Liver (tissue), 3 donors: ENCODE data around the gene RNU7-1.

ENCODE experiments used
- ATF3 ChIP-seq: IDR thresholded peaks from 2 replicates; pipeline ENCODE4 v1.6.1; 2016; ENCODE audit warnings: antibody characterized with exemption
- CTCF ChIP-seq: fragments of 150-350 bp; IDR thresholded peaks from 2 replicates; pipeline ENCODE4 v1.5.1; 2017; ENCODE audit warnings: improper control_type of control experiment, low read depth, low read length; ENCODE audit not compliant: missing input control
- GABPA ChIP-seq, 2 donors: IDR thresholded peaks in 1 of 2; conservative IDR thresholded peaks in 1 of 2; 2 replicates each; pipeline ENCODE4 v1.6.1; 2016; ENCODE audit warnings: antibody characterized with exemption in 2 of 2, mild to moderate bottlenecking in 1 of 2, moderate library complexity in 1 of 2
- JUND ChIP-seq, 2 donors: IDR thresholded peaks; 2 replicates each; pipeline ENCODE4 v1.6.1; 2016; ENCODE audit warnings: antibody characterized with exemption in 2 of 2
- MAX ChIP-seq: IDR thresholded peaks from 2 replicates; pipeline ENCODE4 v1.6.1; 2016; ENCODE audit warnings: antibody characterized with exemption
- RXRA ChIP-seq, 2 donors: IDR thresholded peaks; 2 replicates each; pipeline ENCODE4 v1.6.1; 2017 to 2018; ENCODE audit warnings: antibody characterized with exemption in 2 of 2, mild to moderate bottlenecking in 1 of 2
- SP1 ChIP-seq: IDR thresholded peaks from 2 replicates; pipeline ENCODE4 v1.6.1; 2018; ENCODE audit warnings: antibody characterized with exemption, mild to moderate bottlenecking
- TAF1 ChIP-seq: conservative IDR thresholded peaks from 2 replicates; pipeline ENCODE4 v1.6.1; 2016; ENCODE audit warnings: antibody characterized with exemption, mild to moderate bottlenecking
- YY1 ChIP-seq: IDR thresholded peaks from 2 replicates; pipeline ENCODE4 v1.6.1; 2016; ENCODE audit warnings: antibody characterized with exemption, mild to moderate bottlenecking
- ZBTB33 ChIP-seq: IDR thresholded peaks from 2 replicates; pipeline ENCODE4 v1.6.1; 2016; ENCODE audit warnings: antibody characterized with exemption
- donor health status: healthy.
- donor health status: healthy.

GRCh38 chr12:6953442-6954315 is 10.1 kb downstream of the RNU7-1 start:
- TF ChIP-seq CTCF (no peak), TAF1 (no peak), JUND (IDR thresholded peaks at IDR 0.05) (no peak), MAX (no peak), RXRA (IDR thresholded peaks at IDR 0.05) (no peak), ATF3 (no peak), YY1 (no peak), ZBTB33 (no peak), GABPA (IDR thresholded peaks at IDR 0.05 in 1 of 2, conservative IDR thresholded peaks at IDR 0.05 in 1 of 2) (no peak), SP1 (no peak)
